Measurements from ENCODE around the gene HAUS7.

DNA sequence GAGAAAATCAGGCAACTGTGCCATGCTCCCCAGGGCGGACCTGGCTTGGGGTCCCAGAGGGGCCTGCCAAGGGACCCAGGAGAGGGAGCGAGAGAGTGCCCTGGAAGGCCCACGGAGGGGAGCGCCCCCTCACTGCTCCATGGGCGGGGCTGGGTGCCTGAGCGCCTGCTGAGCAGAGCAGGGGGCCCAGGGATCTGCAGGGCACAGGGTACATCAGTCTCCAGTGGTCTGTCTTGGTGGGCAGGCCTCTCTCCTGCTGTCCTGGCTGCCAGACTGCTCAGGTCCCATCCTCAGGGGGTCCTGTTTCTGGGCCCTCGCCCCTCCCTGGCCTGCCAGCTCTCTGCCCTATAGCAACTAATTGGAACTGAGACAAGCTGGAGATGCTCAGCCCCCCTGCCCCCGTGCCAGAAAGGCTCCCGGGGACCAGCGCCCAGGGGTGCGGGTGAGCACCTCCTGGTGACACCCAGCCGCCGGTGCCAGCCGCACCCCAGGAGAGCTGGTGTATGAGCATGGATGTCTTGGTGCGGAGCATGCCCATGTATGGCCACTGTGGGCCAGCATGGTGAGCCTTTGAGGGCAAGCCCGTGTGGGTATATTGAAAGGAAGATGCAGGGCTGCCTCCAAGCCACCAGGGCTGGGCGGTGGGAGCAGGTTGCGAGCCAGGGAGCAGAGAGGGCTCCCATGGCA is 25.7 kb upstream of the HAUS7 start:
- TF ChIP-seq, protein P1, sequence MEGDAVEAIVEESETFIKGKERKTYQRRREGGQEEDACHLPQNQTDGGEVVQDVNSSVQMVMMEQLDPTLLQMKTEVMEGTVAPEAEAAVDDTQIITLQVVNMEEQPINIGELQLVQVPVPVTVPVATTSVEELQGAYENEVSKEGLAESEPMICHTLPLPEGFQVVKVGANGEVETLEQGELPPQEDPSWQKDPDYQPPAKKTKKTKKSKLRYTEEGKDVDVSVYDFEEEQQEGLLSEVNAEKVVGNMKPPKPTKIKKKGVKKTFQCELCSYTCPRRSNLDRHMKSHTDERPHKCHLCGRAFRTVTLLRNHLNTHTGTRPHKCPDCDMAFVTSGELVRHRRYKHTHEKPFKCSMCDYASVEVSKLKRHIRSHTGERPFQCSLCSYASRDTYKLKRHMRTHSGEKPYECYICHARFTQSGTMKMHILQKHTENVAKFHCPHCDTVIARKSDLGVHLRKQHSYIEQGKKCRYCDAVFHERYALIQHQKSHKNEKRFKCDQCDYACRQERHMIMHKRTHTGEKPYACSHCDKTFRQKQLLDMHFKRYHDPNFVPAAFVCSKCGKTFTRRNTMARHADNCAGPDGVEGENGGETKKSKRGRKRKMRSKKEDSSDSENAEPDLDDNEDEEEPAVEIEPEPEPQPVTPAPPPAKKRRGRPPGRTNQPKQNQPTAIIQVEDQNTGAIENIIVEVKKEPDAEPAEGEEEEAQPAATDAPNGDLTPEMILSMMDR (IDR thresholded peaks at IDR 0.05): no peak
- no peak for TF ChIP-seq POLR2A (IDR thresholded peaks at IDR 0.05)
